ENCODE measurements around the gene TEX19. TPM values are rescaled to one million over a fixed set of nuclear protein-coding genes. Genes with fewer than 3 reads are reported as not detected.

Gene TEX19
- total and polyA plus RNA-seq, 10 donors, result not detected

- no peaks in the 10 kb centered on the region for H3K9me3 ChIP-seq
- H3K27me3 ChIP-seq (replicated peaks in 1 of 7), result peaks cover 0 to 76% (median 5%) of the 10 kb centered on the region in 7 donors
- H3K4me3 ChIP-seq, result no peak overlapping the region
- no peak for TF ChIP-seq POLR2A (IDR thresholded peaks at IDR 0.05)
- TF ChIP-seq POLR2AphosphoS5 (IDR thresholded peaks at IDR 0.05), result peak; percentile 38 to 51 (median 40)
- TF ChIP-seq CTCF (IDR thresholded peaks at IDR 0.05 in 8 of 11, conservative IDR thresholded peaks at IDR 0.05 in 3 of 11), result peak; percentile 83 to 97 (median 94)
- no peak overlapping the region for H3K27ac ChIP-seq
- WGBS, 5 donors, result 39 to 48% (median 40%) methylated on average over 14 to 26 of the region's 26 CpGs
- peaks cover 3 to 20% (median 6%) of the 10 kb centered on the region in 6 donors for H3K4me1 ChIP-seq
- peak; percentile 93 for DNase-seq
- H3K36me3 ChIP-seq, result no peaks in the 10 kb centered on the region
- intact Hi-C loops (cut with DNase I; ENCODE audit: low total_unique reads), result loop anchor here (2.0 to 5.0 kb wide), 2 partner anchors 63 to 200 kb away; no protein-coding TSS in a partner anchor
Measured at GRCh38 chr17:82351713-82352488, 7.1 kb upstream of the TEX19 start.

GRCh38 chr17:82353484-82353883, 5.6 kb upstream of the TEX19 start:
- H3K27ac ChIP-seq, result no peak overlapping the region
- peaks cover 3 to 21% (median 6%) of the 10 kb centered on the region in 6 donors for H3K4me1 ChIP-seq
- intact Hi-C loops (cut with DNase I; ENCODE audit: low total_unique reads), result loop anchor here (5.0 kb wide), 1 partner anchor 199 kb away; no protein-coding TSS in a partner anchor
- no peak for DNase-seq
- H3K4me3 ChIP-seq, result no peak overlapping the region
- no peaks in the 10 kb centered on the region for H3K36me3 ChIP-seq
- 82 to 89% (median 84%) methylated on average over 4 to 8 of the region's 8 CpGs; no CpG with 5 or more reads in 1 of the 5 donors for WGBS, 5 donors
- no peak for TF ChIP-seq POLR2A (IDR thresholded peaks at IDR 0.05)
- TF ChIP-seq POLR2AphosphoS5 (IDR thresholded peaks at IDR 0.05), result no peak
- TF ChIP-seq CTCF (IDR thresholded peaks at IDR 0.05 in 8 of 11, conservative IDR thresholded peaks at IDR 0.05 in 3 of 11), result no peak
- H3K9me3 ChIP-seq, result no peaks in the 10 kb centered on the region
- peaks cover 0 to 79% (median 7%) of the 10 kb centered on the region in 7 donors for H3K27me3 ChIP-seq (replicated peaks in 1 of 7)

GRCh38 chr17:82354804-82355308, 4.2 kb upstream of the TEX19 start:
- Histone ChIP-seq H3K27me3 (replicated peaks in 1 of 7) (peaks cover 0 to 79% (median 7%) of the 10 kb centered on the region in 7 donors), H3K9me3 (no peaks in the 10 kb centered on the region), H3K36me3 (no peaks in the 10 kb centered on the region), H3K4me1 (peaks cover 3 to 19% (median 6%) of the 10 kb centered on the region in 6 donors), H3K4me3 (no peak overlapping the region), H3K27ac (no peak overlapping the region)
- TF ChIP-seq POLR2AphosphoS5 (IDR thresholded peaks at IDR 0.05) (no peak), POLR2A (IDR thresholded peaks at IDR 0.05) (no peak), CTCF (IDR thresholded peaks at IDR 0.05 in 8 of 11, conservative IDR thresholded peaks at IDR 0.05 in 3 of 11) (no peak)
- 84 to 90% (median 88%) methylated on average over 7 of the region's 7 CpGs for WGBS, 5 donors
- intact Hi-C loops (cut with DNase I; ENCODE audit: low total_unique reads), result loop anchor here (5.0 kb wide), 1 partner anchor 197 kb away; no protein-coding TSS in a partner anchor
- DNase-seq, result no peak

Data from spleen (tissue), 11 donors.